ENCODE measurements around the gene MSX2. TPM values are rescaled to one million over a fixed set of nuclear protein-coding genes. Genes with fewer than 3 reads are reported as not detected.

Gene MSX2
- total RNA-seq, 1 donor from 2014 or later: 0.56 TPM

GRCh38 chr5:174722500-174722899 is 1.9 kb upstream of the MSX2 start:
- no peak for DNase-seq (ENCODE audit: low spot score)
- H3K27me3 Mint-ChIP-seq (ENCODE audit: unreplicated experiment): peaks cover 22% of the 10 kb centered on the region
- no peaks in the 10 kb centered on the region for H3K36me3 Mint-ChIP-seq (ENCODE audit: low read depth, unreplicated experiment)
- TF ChIP-seq CTCF (IDR thresholded peaks at IDR 0.05; ENCODE audit: unreplicated experiment): no peak
- no peak overlapping the region for H3K4me3 Mint-ChIP-seq (ENCODE audit: unreplicated experiment)
- peaks cover 12% of the 10 kb centered on the region for H3K4me1 Mint-ChIP-seq (ENCODE audit: unreplicated experiment)
- H3K9me3 Mint-ChIP-seq (ENCODE audit: unreplicated experiment): no peaks in the 10 kb centered on the region
- no peak overlapping the region for H3K27ac Mint-ChIP-seq (ENCODE audit: unreplicated experiment)

- DNase-seq (ENCODE audit: low spot score): no peak
- H3K4me1 Mint-ChIP-seq (ENCODE audit: unreplicated experiment): peaks cover 12% of the 10 kb centered on the region
- no peak for TF ChIP-seq CTCF (IDR thresholded peaks at IDR 0.05; ENCODE audit: unreplicated experiment)
- H3K27ac Mint-ChIP-seq (ENCODE audit: unreplicated experiment): no peak overlapping the region
- no peaks in the 10 kb centered on the region for H3K9me3 Mint-ChIP-seq (ENCODE audit: unreplicated experiment)
- H3K36me3 Mint-ChIP-seq (ENCODE audit: low read depth, unreplicated experiment): no peaks in the 10 kb centered on the region
- H3K27me3 Mint-ChIP-seq (ENCODE audit: unreplicated experiment): peaks cover 25% of the 10 kb centered on the region
- H3K4me3 Mint-ChIP-seq (ENCODE audit: unreplicated experiment): peak overlapping the region; percentile 90
Measured at GRCh38 chr5:174723315-174723978, 935 bp upstream of the MSX2 start.

GRCh38 chr5:174723979-174724483 is 351 bp upstream of the MSX2 start:
- TF ChIP-seq CTCF (IDR thresholded peaks at IDR 0.05; ENCODE audit: unreplicated experiment): no peak
- Mint-ChIP-seq H3K27ac (ENCODE audit: unreplicated experiment) (no peak overlapping the region), H3K27me3 (ENCODE audit: unreplicated experiment) (peaks cover 25% of the 10 kb centered on the region), H3K4me3 (ENCODE audit: unreplicated experiment) (peak overlapping the region; percentile 90), H3K4me1 (ENCODE audit: unreplicated experiment) (peaks cover 12% of the 10 kb centered on the region), H3K9me3 (ENCODE audit: unreplicated experiment) (no peaks in the 10 kb centered on the region), H3K36me3 (ENCODE audit: low read depth, unreplicated experiment) (no peaks in the 10 kb centered on the region)
- DNase-seq (ENCODE audit: low spot score): no peak

GRCh38 chr5:174725261-174725990 is 1.0 kb downstream of the MSX2 start:
- peaks cover 10% of the 10 kb centered on the region for H3K4me1 Mint-ChIP-seq (ENCODE audit: unreplicated experiment)
- H3K9me3 Mint-ChIP-seq (ENCODE audit: unreplicated experiment): no peaks in the 10 kb centered on the region
- no peaks in the 10 kb centered on the region for H3K36me3 Mint-ChIP-seq (ENCODE audit: low read depth, unreplicated experiment)
- no peak overlapping the region for H3K27ac Mint-ChIP-seq (ENCODE audit: unreplicated experiment)
- peak overlapping the region; percentile 82 for H3K4me3 Mint-ChIP-seq (ENCODE audit: unreplicated experiment)
- TF ChIP-seq CTCF (IDR thresholded peaks at IDR 0.05; ENCODE audit: unreplicated experiment): no peak
- peaks cover 23% of the 10 kb centered on the region for H3K27me3 Mint-ChIP-seq (ENCODE audit: unreplicated experiment)
- DNase-seq (ENCODE audit: low spot score): no peak
